HCT116 (cell line): Measurements from ENCODE around the gene ADAMTS9.

Experiments used
- CTCF ChIP-seq, 3 experiments: fragments of 200-600 bp in 1 of 3; sonication (generic) in 1 of 3; IDR thresholded peaks in 2 of 3; conservative IDR thresholded peaks in 1 of 3; 2 replicates each; pipeline ENCODE4 v1.5.1; 2012 to 2017; ENCODE audit warnings: low read depth in 2 of 3, low read length in 2 of 3, antibody characterized with exemption in 1 of 3, borderline replicate concordance in 1 of 3, control low read depth in 1 of 3, mild to moderate bottlenecking in 1 of 3, mixed read lengths in 1 of 3, mixed run types in 1 of 3, moderate library complexity in 1 of 3; ENCODE audit not compliant: insufficient read depth in 1 of 3
- EZH2 ChIP-seq: fragments of 200-600 bp; sonication (generic); IDR thresholded peaks from 2 replicates; pipeline ENCODE4 v1.6.1; 2017; ENCODE audit warnings: antibody characterized with exemption, mixed run types
- POLR2A ChIP-seq: IDR thresholded peaks from 2 replicates; pipeline ENCODE4 v1.7.0; 2011; ENCODE audit warnings: borderline replicate concordance; ENCODE audit not compliant: insufficient read depth, insufficient read length; ENCODE audit errors: extremely low read depth

GRCh38 chr3:64568895-64569517 is 118.8 kb downstream of the ADAMTS9 start:
- TF ChIP-seq EZH2: no peak
- TF ChIP-seq CTCF (IDR thresholded peaks at IDR 0.05 in 2 of 3, conservative IDR thresholded peaks at IDR 0.05 in 1 of 3; ENCODE audit: borderline replicate concordance in 1 of 3, insufficient read depth in 1 of 3, low read depth in 2 of 3, low read length in 2 of 3): no peak
- TF ChIP-seq POLR2A: no peak
